GM13977 (cell line): ENCODE data around the gene CAMK1D.

Experiments
- DNase-seq: peaks from one replicate; pipeline ENCODE4 v3.0.0; 2012; ENCODE audit warnings: low spot score
- CTCF ChIP-seq: IDR thresholded peaks from 2 replicates; pipeline ENCODE4 v1.5.1; 2012; ENCODE audit warnings: mild to moderate bottlenecking, control low read depth; ENCODE audit not compliant: insufficient read depth; ENCODE audit errors: extremely low read depth, missing control alignments
- in situ Hi-C: fragments of 300-500 bp; cut with MboI; formaldehyde crosslinking; loops from one replicate; pipeline ENCODE4 v1.12.0; 2022; ENCODE audit warnings: low sequenced_read_pairs, low pct_unique_long_range_greater_than_20kb, mixed read lengths, inconsistent platforms; ENCODE audit not compliant: unreplicated experiment

The CAMK1D gene

GRCh38 chr10:12615296-12616220 lies 266.2 kb downstream of the CAMK1D start:
- DNase-seq = no peak
- in situ Hi-C loops = no loop called here
- no peak for TF ChIP-seq CTCF

GRCh38 chr10:12617191-12618175 lies 268.1 kb downstream of the CAMK1D start:
- no peak for TF ChIP-seq CTCF
- in situ Hi-C loops = no loop called here
- DNase-seq = peak; percentile 29

GRCh38 chr10:12622016-12622415 lies 272.7 kb downstream of the CAMK1D start:
- in situ Hi-C loops = no loop called here
- no peak for DNase-seq
- TF ChIP-seq CTCF = no peak

GRCh38 chr10:12622691-12623090 lies 273.3 kb downstream of the CAMK1D start:
- TF ChIP-seq CTCF = no peak
- DNase-seq = no peak
- in situ Hi-C loops = no loop called here

GRCh38 chr10:12625393-12626023 lies 276.2 kb downstream of the CAMK1D start:
- no peak for TF ChIP-seq CTCF
- in situ Hi-C loops = no loop called here
- DNase-seq = no peak

- DNase-seq = no peak
- no peak for TF ChIP-seq CTCF
- in situ Hi-C loops = no loop called here
These were observed 278.8 kb downstream of the CAMK1D start for GRCh38 chr10:12628153-12628552.
